Keratinocyte (primary cell): ENCODE data around the gene TRIM26.

Experiments used
- CTCF ChIP-seq, 3 experiments: IDR thresholded peaks in 1 of 3; conservative IDR thresholded peaks in 1 of 3; optimal IDR thresholded peaks in 1 of 3; 2 replicates in 2 of 3; 3 replicates in 1 of 3; pipeline versions ENCODE3 to v1.5.1; 2011; ENCODE audit warnings: low read length in 3 of 3, mild to moderate bottlenecking in 3 of 3, moderate library complexity in 2 of 3, control low read depth in 1 of 3, inconsistent platforms in 1 of 3; ENCODE audit not compliant: insufficient read depth in 2 of 3; ENCODE audit errors: extremely low read depth in 1 of 3
- EZH2 ChIP-seq: IDR thresholded peaks from one replicate; pipeline ENCODE4 v1.6.1; 2012; ENCODE audit warnings: inconsistent platforms, mild to moderate bottlenecking, low read length, moderate library complexity

GRCh38 chr6:30206152-30206551 lies 7.1 kb downstream of the TRIM26 start:
- no peak for TF ChIP-seq CTCF (optimal IDR thresholded peaks at IDR 0.05 in 1 of 3, IDR thresholded peaks at IDR 0.05 in 1 of 3, conservative IDR thresholded peaks at IDR 0.05 in 1 of 3; ENCODE audit: extremely low read depth in 1 of 3, insufficient read depth in 2 of 3, low read length in 3 of 3)
- TF ChIP-seq EZH2: no peak
